Skin epidermis (tissue), 12 donors: Measurements from ENCODE around the gene SRSF9.
"Not testable (repeated sequence)": the region's sequence is repeated elsewhere in the genome, so short reads cannot be mapped to it uniquely, and the experiment has no call there.

ENCODE experiments used
- H3K27ac ChIP-seq, 21 experiments: fragments of 200-600 bp; sonication (generic) in 11 of 21; one replicate each; pipeline ENCODE4 v1.5.0; 2020; ENCODE audit warnings: mild to moderate bottlenecking in 3 of 21, inconsistent platforms in 2 of 21, moderate library complexity in 2 of 21
- H3K4me3 ChIP-seq, 7 experiments: fragments of 200-600 bp; sonication (generic) in 2 of 7; one replicate each; pipeline ENCODE4 v1.5.0; 2020; ENCODE audit warnings: inconsistent platforms in 2 of 7, mild to moderate bottlenecking in 2 of 7, moderate library complexity in 1 of 7

The SRSF9 gene

GRCh38 chr12:120457133-120457532, 12.4 kb downstream of the SRSF9 start:
- Histone ChIP-seq H3K27ac (no peak overlapping the region), H3K4me3 (no peak overlapping the region)

GRCh38 chr12:120455302-120455701, 14.2 kb downstream of the SRSF9 start:
- H3K4me3 ChIP-seq = no peak overlapping the region
- no peak overlapping the region for H3K27ac ChIP-seq

- H3K27ac ChIP-seq = no peak overlapping the region
Measured at GRCh38 chr12:120453977-120454376, 15.6 kb downstream of the SRSF9 start.

GRCh38 chr12:120453060-120453750, 16.3 kb downstream of the SRSF9 start:
- no peak overlapping the region for H3K27ac ChIP-seq
- no peak overlapping the region for H3K4me3 ChIP-seq

More at GRCh38 chr12:120453977-120454376, 15.6 kb downstream of the SRSF9 start:
- H3K4me3 ChIP-seq = no peak overlapping the region

GRCh38 chr12:120452524-120452923, 17.0 kb downstream of the SRSF9 start:
- not testable (repeated sequence) for H3K4me3 ChIP-seq, H3K27ac ChIP-seq

GRCh38 chr12:120447992-120448391, 21.6 kb downstream of the SRSF9 start:
- no peak overlapping the region for H3K4me3 ChIP-seq
- H3K27ac ChIP-seq = no peak overlapping the region

GRCh38 chr12:120446844-120447178, 22.7 kb downstream of the SRSF9 start:
- Histone ChIP-seq H3K4me3 (peak overlapping the region; percentile 83 to 100 (median 96)), H3K27ac (peak overlapping the region; percentile 57 to 97 (median 89))

GRCh38 chr12:120445911-120446843, 23.4 kb downstream of the SRSF9 start, which contains the start of the genes GATC and TRIAP1:
TSS of gene GATC (plus strand) at chr12:120446444. CDS start at chr12:120446481, 37 bp downstream.
TSS of gene TRIAP1 (minus strand) at chr12:120446384. CDS start at chr12:120446372, 12 bp downstream.
- peak within 1 kb of the TSS; percentile 57 to 97 (median 89) for H3K27ac ChIP-seq
- peak within 1 kb of the TSS; percentile 83 to 100 (median 96) for H3K4me3 ChIP-seq

GRCh38 chr12:120444676-120445075, 24.9 kb downstream of the SRSF9 start:
- no peak overlapping the region for H3K27ac ChIP-seq
- H3K4me3 ChIP-seq = no peak overlapping the region

- H3K27ac ChIP-seq = no peak overlapping the region
- H3K4me3 ChIP-seq = peak overlapping the region in 1 of 7 experiments; percentile 79
Measured at GRCh38 chr12:120439646-120440247, 29.8 kb downstream of the SRSF9 start.

GRCh38 chr12:120438495-120439198, 30.9 kb downstream of the SRSF9 start:
- peak overlapping the region; percentile 53 to 93 (median 80) for H3K4me3 ChIP-seq
- H3K27ac ChIP-seq = peak overlapping the region in 20 of 21 experiments; percentile 70 to 92 (median 86)

- H3K4me3 ChIP-seq = peak within 1 kb of the TSS; percentile 53 to 93 (median 80)
- H3K27ac ChIP-seq = peak within 1 kb of the TSS in 20 of 21 experiments; percentile 70 to 92 (median 86)
Measured at GRCh38 chr12:120437735-120438494, 31.6 kb downstream of the SRSF9 start, which contains the start of gene COX6A1. TSS of gene COX6A1 (plus strand) at chr12:120438113. CDS start at chr12:120438127, 14 bp downstream.

- no peak overlapping the region for H3K27ac ChIP-seq
Measured at GRCh38 chr12:120432772-120433525, 36.6 kb downstream of the SRSF9 start.

GRCh38 chr12:120429368-120429767, 40.2 kb downstream of the SRSF9 start:
- H3K4me3 ChIP-seq = no peak overlapping the region
- H3K27ac ChIP-seq = no peak overlapping the region

More at GRCh38 chr12:120432772-120433525, 36.6 kb downstream of the SRSF9 start:
- H3K4me3 ChIP-seq = no peak overlapping the region

- H3K4me3 ChIP-seq = no peak overlapping the region
- H3K27ac ChIP-seq = no peak overlapping the region
Measured at GRCh38 chr12:120428597-120429229, 40.8 kb downstream of the SRSF9 start.

- Histone ChIP-seq H3K4me3 (no peak overlapping the region), H3K27ac (no peak overlapping the region)
Measured at GRCh38 chr12:120425797-120426196, 43.8 kb downstream of the SRSF9 start.

GRCh38 chr12:120422892-120423456, 46.6 kb downstream of the SRSF9 start:
- H3K4me3 ChIP-seq = no peak overlapping the region
- no peak overlapping the region for H3K27ac ChIP-seq
